Stomach (tissue), 9 donors: ENCODE data around the gene ABL1. TPM values are rescaled to one million over a fixed set of nuclear protein-coding genes. Genes with fewer than 3 reads are reported as not detected.

ENCODE experiments used
- DNase-seq, 2 donors: peaks; one replicate each; pipeline versions ENCODE4 v3.0.0 to v3.0.0-alpha.2; 2013 to 2019
- H3K27ac ChIP-seq, 5 donors: fragments of 200-600 bp in 4 of 5; sonication (generic) in 4 of 5; one replicate each; pipeline ENCODE4 v1.5.1; 2013 to 2019; ENCODE audit warnings: mild to moderate bottlenecking in 1 of 5, moderate library complexity in 1 of 5
- H3K27me3 ChIP-seq, 3 donors: fragments of 200-600 bp; sonication (generic); one replicate each; pipeline ENCODE4 v1.5.1; 2017 to 2019; ENCODE audit warnings: mixed run types in 1 of 3
- H3K36me3 ChIP-seq, 4 donors: fragments of 200-600 bp; sonication (generic); 1 replicate in 3 of 4; 2 replicates in 1 of 4; pipeline ENCODE4 v1.5.1; 2016 to 2019
- H3K4me1 ChIP-seq, 4 donors: fragments of 200-600 bp; sonication (generic); one replicate each; pipeline ENCODE4 v1.5.1; 2016 to 2019
- H3K4me3 ChIP-seq, 4 donors: fragments of 200-600 bp; sonication (generic) in 3 of 4; one replicate each; pipeline ENCODE4 v1.5.1; 2016 to 2019; ENCODE audit warnings: mild to moderate bottlenecking in 1 of 4
- H3K9me3 ChIP-seq, 4 donors: fragments of 200-600 bp; sonication (generic); one replicate each; pipeline ENCODE4 v1.5.1; 2016 to 2019
- EP300 ChIP-seq: sonication (generic); formaldehyde crosslinking; IDR thresholded peaks from one replicate; pipeline ENCODE4 v1.6.1; 2017; ENCODE audit warnings: antibody characterized with exemption
- POLR2A ChIP-seq, 4 donors: fragments of 450-650 bp; IDR thresholded peaks; one replicate each; pipeline ENCODE4 v1.6.1; 2016; ENCODE audit warnings: antibody characterized with exemption in 4 of 4, control low read depth in 2 of 4, mild to moderate bottlenecking in 1 of 4, moderate library complexity in 1 of 4
- POLR2AphosphoS5 ChIP-seq, 3 donors: sonication (generic); formaldehyde crosslinking; IDR thresholded peaks; one replicate each; pipeline ENCODE4 v1.6.1; 2016; ENCODE audit warnings: antibody characterized with exemption in 3 of 3
- WGBS, 5 donors: extraction: QIAGEN DNeasy Blood & Tissue Kit in 3 of 5; methylation state at CpG; one replicate each; pipeline versions ENCODE4 v1.1.5 to v1.1.7; 2013 to 2018; 5-methylcytosine and 5-hydroxymethylcytosine counted together
- intact Hi-C: fragments of 100-400 bp; cut with DNase I; formaldehyde crosslinking; loops from one replicate; pipeline ENCODE4 v1.15.1; 2023; ENCODE audit warnings: low total_unique reads
- polyA plus RNA-seq, 3 donors: library from polyadenylated mRNA; stranded (reverse); fragments of 200-250 nt; gene quantifications; one replicate each; pipeline ENCODE4 v1.2.3, GENCODE V29; 2013
- total RNA-seq, 5 donors: library from RNA; depleted of rRNA; stranded (reverse); fragments of >200 nt; gene quantifications; one replicate each; pipeline versions ENCODE4 v1.1.0 to v1.2.3, GENCODE V29; 2014 to 2016
- TF ChIP-seq, protein P1 (sequence below), 7 experiments: fragments of 450-650 bp in 4 of 7; fragments of 200-600 bp in 3 of 7; sonication (generic) in 3 of 7; IDR thresholded peaks; one replicate each; pipeline ENCODE4 v1.5.1; 2016 to 2019; ENCODE audit warnings: antibody characterized with exemption in 7 of 7, control low read depth in 2 of 7, mild to moderate bottlenecking in 1 of 7
- donor health status: healthy with polysubstance abuse.
- donor health status: Bipolar disorder and iron deficiency.
- donor health status: healthy.

Gene ABL1
- total and polyA plus RNA-seq, 8 donors = 19.0 to 95.9 (median 43.8) TPM

DNA sequence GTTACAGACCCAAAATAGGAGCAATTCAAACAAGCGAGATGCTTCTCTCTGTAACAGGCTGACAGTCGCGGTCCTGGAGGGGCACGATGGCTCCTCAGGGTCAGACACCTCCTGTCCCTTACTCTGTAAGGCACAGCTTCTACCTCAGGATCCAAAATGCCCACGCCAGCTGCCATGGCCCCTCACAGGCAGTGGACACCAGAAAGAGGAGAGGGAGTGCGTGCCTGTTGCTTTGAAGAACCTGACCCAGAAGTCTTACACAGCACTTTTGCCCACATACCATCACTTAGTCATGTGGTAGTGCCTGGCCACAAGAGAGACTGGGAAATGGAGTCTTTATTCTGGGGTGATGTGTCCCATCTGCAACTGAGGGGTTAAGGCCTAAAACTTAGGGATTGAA lies 11.6 kb upstream of the ABL1 start:
- intact Hi-C loops = no loop called here
- no peak for TF ChIP-seq POLR2A (IDR thresholded peaks at IDR 0.05)
- TF ChIP-seq, protein P1, sequence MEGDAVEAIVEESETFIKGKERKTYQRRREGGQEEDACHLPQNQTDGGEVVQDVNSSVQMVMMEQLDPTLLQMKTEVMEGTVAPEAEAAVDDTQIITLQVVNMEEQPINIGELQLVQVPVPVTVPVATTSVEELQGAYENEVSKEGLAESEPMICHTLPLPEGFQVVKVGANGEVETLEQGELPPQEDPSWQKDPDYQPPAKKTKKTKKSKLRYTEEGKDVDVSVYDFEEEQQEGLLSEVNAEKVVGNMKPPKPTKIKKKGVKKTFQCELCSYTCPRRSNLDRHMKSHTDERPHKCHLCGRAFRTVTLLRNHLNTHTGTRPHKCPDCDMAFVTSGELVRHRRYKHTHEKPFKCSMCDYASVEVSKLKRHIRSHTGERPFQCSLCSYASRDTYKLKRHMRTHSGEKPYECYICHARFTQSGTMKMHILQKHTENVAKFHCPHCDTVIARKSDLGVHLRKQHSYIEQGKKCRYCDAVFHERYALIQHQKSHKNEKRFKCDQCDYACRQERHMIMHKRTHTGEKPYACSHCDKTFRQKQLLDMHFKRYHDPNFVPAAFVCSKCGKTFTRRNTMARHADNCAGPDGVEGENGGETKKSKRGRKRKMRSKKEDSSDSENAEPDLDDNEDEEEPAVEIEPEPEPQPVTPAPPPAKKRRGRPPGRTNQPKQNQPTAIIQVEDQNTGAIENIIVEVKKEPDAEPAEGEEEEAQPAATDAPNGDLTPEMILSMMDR (IDR thresholded peaks at IDR 0.05) = no peak
- TF ChIP-seq POLR2AphosphoS5 (IDR thresholded peaks at IDR 0.05) = no peak
- TF ChIP-seq EP300 = no peak
- Histone ChIP-seq H3K9me3 (no peaks in the 10 kb centered on the region), H3K36me3 (no peaks in the 10 kb centered on the region), H3K27me3 (no peaks in the 10 kb centered on the region), H3K4me3 (no peak overlapping the region), H3K27ac (peak overlapping the region in 3 of 5 donors; percentile 70 to 82 (median 81)), H3K4me1 (peaks cover 9 to 49% (median 30%) of the 10 kb centered on the region in 4 donors)
- DNase-seq = no peak
- WGBS, 5 donors = 81 to 94% (median 87%) methylated on average over 4 to 6 of the region's 6 CpGs

DNA sequence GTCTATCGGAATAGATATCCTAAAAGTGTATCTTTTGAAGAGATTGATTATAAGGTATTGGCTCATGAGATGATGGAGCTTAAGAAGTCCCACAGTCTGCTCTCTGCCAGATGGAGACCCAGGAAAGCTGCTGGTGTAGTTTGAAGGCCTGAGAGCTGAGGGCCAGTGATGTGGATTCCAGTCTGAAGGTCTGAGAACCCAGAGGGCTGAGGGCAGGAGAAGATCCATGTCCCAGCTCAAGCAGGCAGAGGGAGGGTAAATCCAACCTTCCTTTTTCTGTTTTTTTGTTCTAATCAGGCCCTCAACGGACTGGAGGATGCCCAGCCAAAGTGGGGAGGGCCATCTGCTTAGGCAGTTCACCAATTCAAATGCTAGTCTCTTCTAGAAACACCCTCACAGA lies 11.0 kb upstream of the ABL1 start:
- DNase-seq = no peak
- 41 to 59% (median 57%) methylated on average over 2 of the region's 2 CpGs for WGBS, 5 donors

DNA sequence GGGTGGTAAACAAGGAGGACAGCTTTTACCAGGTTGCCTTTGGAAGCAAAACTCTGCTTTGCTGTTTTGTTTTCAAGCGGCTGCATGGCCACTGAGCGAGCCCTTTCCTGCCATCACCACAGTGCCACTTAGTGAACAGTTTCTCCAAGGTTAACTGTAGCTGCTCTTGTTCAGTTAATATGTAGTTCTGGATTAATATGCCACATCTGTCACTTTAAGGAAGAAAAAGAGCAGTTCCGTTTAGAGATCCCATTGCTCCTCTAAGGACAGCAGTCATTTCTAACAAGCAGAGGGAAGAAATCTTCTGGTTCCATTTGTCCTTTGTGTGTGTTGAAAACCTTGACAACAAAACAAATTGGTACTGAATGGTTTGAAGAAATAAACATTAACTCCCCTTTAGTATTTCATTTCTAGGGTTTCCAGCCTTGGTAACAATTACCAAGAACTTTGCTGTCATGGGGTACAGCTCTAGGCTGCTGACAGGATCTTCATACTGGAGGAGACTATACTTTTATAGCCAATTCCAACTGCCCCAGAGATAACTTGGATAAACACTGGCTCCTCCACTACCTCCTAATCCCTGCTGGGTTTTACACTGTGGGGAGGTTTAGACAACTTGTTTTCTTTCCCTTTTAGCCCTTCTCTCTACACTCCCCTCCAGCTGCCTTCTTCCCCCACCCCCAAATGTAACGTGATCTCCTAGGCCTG lies 10.3 kb upstream of the ABL1 start:
- H3K9me3 ChIP-seq = no peaks in the 10 kb centered on the region
- intact Hi-C loops = no loop called here
- H3K4me3 ChIP-seq = no peak overlapping the region
- H3K27me3 ChIP-seq = no peaks in the 10 kb centered on the region
- TF ChIP-seq EP300 (no peak), POLR2AphosphoS5 (IDR thresholded peaks at IDR 0.05) (no peak), POLR2A (IDR thresholded peaks at IDR 0.05) (no peak)
- TF ChIP-seq, protein P1 (IDR thresholded peaks at IDR 0.05) = no peak
- peaks cover 9 to 50% (median 30%) of the 10 kb centered on the region in 4 donors for H3K4me1 ChIP-seq
- 12 to 27% (median 21%) methylated on average over 4 of the region's 4 CpGs for WGBS, 5 donors
- peak overlapping the region; percentile 58 to 82 (median 70) for H3K27ac ChIP-seq
- no peaks in the 10 kb centered on the region for H3K36me3 ChIP-seq
- peak in 1 of 2 donors; percentile 89 for DNase-seq

More for the DNA sequence above, 11.0 kb upstream of the ABL1 start:
- Histone ChIP-seq H3K36me3 (no peaks in the 10 kb centered on the region), H3K9me3 (no peaks in the 10 kb centered on the region), H3K4me1 (peaks cover 9 to 49% (median 30%) of the 10 kb centered on the region in 4 donors), H3K4me3 (no peak overlapping the region), H3K27ac (peak overlapping the region; percentile 41 to 82 (median 70)), H3K27me3 (no peaks in the 10 kb centered on the region)
- TF ChIP-seq POLR2AphosphoS5 (IDR thresholded peaks at IDR 0.05) (no peak), POLR2A (IDR thresholded peaks at IDR 0.05) (no peak), EP300 (no peak)
- TF ChIP-seq, protein P1 (IDR thresholded peaks at IDR 0.05) = no peak
- intact Hi-C loops = no loop called here

DNA sequence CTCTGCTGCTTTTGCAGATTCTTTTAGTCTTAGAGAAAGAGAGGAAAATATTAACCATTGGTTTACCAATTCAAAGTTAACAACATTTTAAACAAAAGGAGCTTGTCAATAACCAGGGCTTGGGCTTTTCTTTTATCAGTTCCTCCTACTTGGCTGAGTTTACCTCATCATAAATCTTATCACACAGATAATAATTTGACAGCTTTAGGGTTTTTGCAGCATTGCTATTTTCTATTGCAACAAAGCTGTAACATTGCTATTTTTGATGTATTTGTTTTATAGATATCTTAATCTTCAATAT lies 9.8 kb upstream of the ABL1 start:
- no peak overlapping the region for H3K4me3 ChIP-seq
- H3K4me1 ChIP-seq = peaks cover 13 to 55% (median 32%) of the 10 kb centered on the region in 4 donors
- no peak for DNase-seq
- H3K27me3 ChIP-seq = no peaks in the 10 kb centered on the region
- H3K9me3 ChIP-seq = no peaks in the 10 kb centered on the region
- H3K36me3 ChIP-seq = no peaks in the 10 kb centered on the region
- peak overlapping the region; percentile 58 to 82 (median 70) for H3K27ac ChIP-seq
- intact Hi-C loops = no loop called here
- TF ChIP-seq EP300 = no peak

DNA sequence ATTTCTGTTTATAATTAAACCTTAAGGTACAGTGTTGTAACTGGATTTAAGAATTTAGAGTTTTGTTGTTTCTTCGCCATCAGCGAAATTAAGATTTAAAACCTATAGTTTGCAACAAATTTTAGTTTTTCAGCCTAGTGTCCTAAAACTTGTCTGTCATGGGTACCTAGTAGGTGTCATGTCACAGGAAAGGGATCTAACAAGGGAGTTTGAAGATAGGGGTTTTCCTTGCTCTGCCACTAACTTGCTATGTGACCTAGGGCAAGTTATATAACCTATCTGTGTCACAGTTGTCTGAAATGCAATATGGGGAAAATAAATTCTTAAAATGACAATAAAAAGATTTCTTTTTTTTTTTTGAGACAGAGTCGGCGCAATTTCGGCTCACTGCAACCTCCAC lies 9.2 kb upstream of the ABL1 start:
- no peaks in the 10 kb centered on the region for H3K36me3 ChIP-seq
- WGBS, 5 donors = 92 to 97% (median 94%) methylated on average over 5 of the region's 5 CpGs
- no peaks in the 10 kb centered on the region for H3K9me3 ChIP-seq
- peaks cover 18 to 60% (median 35%) of the 10 kb centered on the region in 4 donors for H3K4me1 ChIP-seq
- DNase-seq = no peak
- peak overlapping the region in 3 of 5 donors; percentile 70 to 82 (median 81) for H3K27ac ChIP-seq
- no peak overlapping the region for H3K4me3 ChIP-seq
- no peak for TF ChIP-seq EP300
- TF ChIP-seq POLR2AphosphoS5 (IDR thresholded peaks at IDR 0.05) = no peak
- TF ChIP-seq, protein P1 (IDR thresholded peaks at IDR 0.05) = no peak
- no peak for TF ChIP-seq POLR2A (IDR thresholded peaks at IDR 0.05)
- intact Hi-C loops = no loop called here
- H3K27me3 ChIP-seq = no peaks in the 10 kb centered on the region
